BE2C (cell line): ENCODE results near the gene ZNF316.

Experiments
- DNase-seq: peaks from one replicate; pipeline ENCODE4 v3.0.0-alpha.2; 2020
- H3K27me3 ChIP-seq: fragments of 250-450 bp; sonication (Bioruptor Pico); 2 replicates; pipeline ENCODE4 v1.5.1; 2020; ENCODE audit warnings: mild to moderate bottlenecking
- H3K36me3 ChIP-seq: fragments of 250-450 bp; sonication (Bioruptor Pico); 2 replicates; pipeline ENCODE4 v1.5.1; 2020; ENCODE audit warnings: mild to moderate bottlenecking
- H3K4me1 ChIP-seq: fragments of 250-450 bp; sonication (Bioruptor Pico); 2 replicates; pipeline ENCODE4 v1.5.1; 2020
- H3K4me3 ChIP-seq: 2 replicates; pipeline ENCODE4 v1.5.1; 2011; ENCODE audit warnings: low read depth, low read length
- H3K9me3 ChIP-seq: fragments of 250-450 bp; sonication (Bioruptor Pico); 2 replicates; pipeline ENCODE4 v1.5.1; 2020
- CTCF ChIP-seq: IDR thresholded peaks from 2 replicates; pipeline ENCODE4 v1.5.1; 2012; ENCODE audit warnings: mild to moderate bottlenecking, low read depth, low read length

Gene ZNF316

GRCh38 chr7:6680146-6680545 is 43.0 kb downstream of the ZNF316 start:
- DNase-seq: no peak
- Histone ChIP-seq H3K4me1 (no peaks in the 10 kb centered on the region), H3K27me3 (no peaks in the 10 kb centered on the region), H3K36me3 (no peaks in the 10 kb centered on the region), H3K9me3 (peaks cover 9% of the 10 kb centered on the region), H3K4me3 (no peak overlapping the region)
- no peak for TF ChIP-seq CTCF

- no peak for DNase-seq
- H3K27me3 ChIP-seq: no peaks in the 10 kb centered on the region
- H3K4me1 ChIP-seq: no peaks in the 10 kb centered on the region
- H3K4me3 ChIP-seq: no peak overlapping the region
- no peak for TF ChIP-seq CTCF
- peaks cover 15% of the 10 kb centered on the region for H3K9me3 ChIP-seq
- peaks cover 99% of the 10 kb centered on the region for H3K36me3 ChIP-seq
Observed at GRCh38 chr7:6691103-6691502, 54.0 kb downstream of the ZNF316 start.

GRCh38 chr7:6691609-6692106 is 54.5 kb downstream of the ZNF316 start:
- H3K4me3 ChIP-seq: no peak overlapping the region
- peaks cover 100% of the 10 kb centered on the region for H3K36me3 ChIP-seq
- no peak for DNase-seq
- H3K4me1 ChIP-seq: no peaks in the 10 kb centered on the region
- TF ChIP-seq CTCF: no peak
- no peaks in the 10 kb centered on the region for H3K27me3 ChIP-seq
- peaks cover 15% of the 10 kb centered on the region for H3K9me3 ChIP-seq

GRCh38 chr7:6700793-6701192 is 63.7 kb downstream of the ZNF316 start:
- no peak overlapping the region for H3K4me3 ChIP-seq
- no peak for DNase-seq
- H3K9me3 ChIP-seq: peaks cover 6% of the 10 kb centered on the region; the same call in 1 of the 2 replicates
- no peak for TF ChIP-seq CTCF
- H3K4me1 ChIP-seq: no peaks in the 10 kb centered on the region
- no peaks in the 10 kb centered on the region for H3K27me3 ChIP-seq
- peaks cover 78% of the 10 kb centered on the region for H3K36me3 ChIP-seq

GRCh38 chr7:6701860-6702259 is 64.7 kb downstream of the ZNF316 start:
- no peak for DNase-seq
- TF ChIP-seq CTCF: no peak

More at GRCh38 chr7:6701860-6702259, 64.7 kb downstream of the ZNF316 start:
- H3K9me3 ChIP-seq: peaks cover 6% of the 10 kb centered on the region; the same call in 1 of the 2 replicates
- no peaks in the 10 kb centered on the region for H3K27me3 ChIP-seq
- peaks cover 67% of the 10 kb centered on the region for H3K36me3 ChIP-seq
- no peak overlapping the region for H3K4me3 ChIP-seq
- H3K4me1 ChIP-seq: no peaks in the 10 kb centered on the region
